K562 (cell line): ENCODE measurements around the gene SEBOX. TPM values are rescaled to one million over a fixed set of nuclear protein-coding genes. Genes with fewer than 3 reads are reported as not detected.
A peak's percentile ranks its signal among the peaks of the same experiment; 100 is the strongest.

ENCODE experiments used
- ATAC-seq: fragments of 200-7000 bp; cut with Tn5 transposase; 3 replicates; pipeline ENCODE4 v1.9.1; 2020; ENCODE audit warnings: moderate library complexity
- BruUV-seq: library from RNA; stranded (reverse); fragments of 400-500 nt; replicated peaks from 2 replicates; lab custom pipeline; 2021; lab: Mats Ljungman, UMichigan
- CTCF ChIA-PET: fragments of 300-600 bp; formaldehyde crosslinking; extraction: SDS; loops from one replicate; lab custom pipeline; 2021; ENCODE audit warnings: low intra/inter-chr PET ratio; lab: Yijun Ruan, JAX
- POLR2A ChIA-PET: fragments of 300-600, 350-650 bp; sonication (Branson Sonifier 250); formaldehyde crosslinking; extraction: SDS; loops from one replicate; lab custom pipeline; 2021; ENCODE audit warnings: antibody characterized with exemption, inconsistent platforms; lab: Yijun Ruan, JAX
- DNase-seq, 4 experiments: peaks; one replicate each; pipeline versions ENCODE4 v3.0.0 to v3.0.0-alpha.2; 2011 to 2018; ENCODE audit warnings: low spot score in 3 of 4, mixed read lengths in 3 of 4; ENCODE audit errors: extremely low read depth in 1 of 4
- FAIRE-seq: peaks from 2 replicates; lab custom pipeline; 2011; peaks lifted over from hg19 to GRCh38; lab: Jason Lieb, UNC
- H2AFZ ChIP-seq: 2 replicates; pipeline ENCODE4 v1.6.0; 2011; ENCODE audit warnings: low read depth, low read length, control low read depth, inconsistent platforms
- H3K27ac ChIP-seq: fragments of 200-600 bp; 3 replicates; pipeline ENCODE4 v1.8.0; 2011; ENCODE audit warnings: low read depth, mild to moderate bottlenecking, control low read depth, inconsistent platforms, low read length, moderate library complexity, mixed read lengths; ENCODE audit errors: extremely low read depth
- H3K27me3 ChIP-seq, 2 experiments: fragments of 300-600 bp in 1 of 2; 2 replicates in 1 of 2; 3 replicates in 1 of 2; pipeline versions ENCODE4 v1.6.0 to v1.8.0; 2011; ENCODE audit warnings: inconsistent platforms in 2 of 2, low read length in 2 of 2, mild to moderate bottlenecking in 1 of 2, mixed read lengths in 1 of 2, moderate library complexity in 1 of 2; ENCODE audit not compliant: control insufficient read depth in 2 of 2, insufficient read depth in 2 of 2
- H3K36me3 ChIP-seq: fragments of 300-600 bp; 3 replicates; pipeline ENCODE4 v1.8.0; 2011; ENCODE audit warnings: mild to moderate bottlenecking, low read length, inconsistent platforms; ENCODE audit not compliant: control insufficient read depth, insufficient read depth
- H3K4me1 ChIP-seq, 2 experiments: fragments of 200-600 bp in 1 of 2; replicated peaks in 1 of 2; 2 replicates in 1 of 2; 3 replicates in 1 of 2; pipeline versions ENCODE4 v1.5.1 to v1.8.0; 2011; ENCODE audit warnings: inconsistent platforms in 2 of 2, low read length in 2 of 2, mild to moderate bottlenecking in 1 of 2, mixed read lengths in 1 of 2, moderate library complexity in 1 of 2; ENCODE audit not compliant: control insufficient read depth in 2 of 2, insufficient read depth in 2 of 2
- H3K4me2 ChIP-seq: 2 replicates; pipeline ENCODE4 v1.6.1; 2011; ENCODE audit warnings: low read length, control low read depth, inconsistent platforms, mixed read lengths; ENCODE audit not compliant: insufficient read depth
- H3K4me3 ChIP-seq: fragments of 200-600 bp; sonication (generic), shearing (Covaris generic); 2 replicates; pipeline ENCODE4 v1.5.1; 2016; ENCODE audit warnings: control low read depth, inconsistent platforms
- H3K79me2 ChIP-seq: fragments of 200-600 bp; 3 replicates; pipeline ENCODE4 v1.8.0; 2011; ENCODE audit warnings: low read length, inconsistent platforms; ENCODE audit not compliant: control insufficient read depth, insufficient read depth
- H3K9ac ChIP-seq, 2 experiments: 2 replicates each; pipeline versions ENCODE4 v1.6.0 to v1.6.1; 2011; ENCODE audit warnings: low read depth in 2 of 2, low read length in 2 of 2, control low read depth in 1 of 2, inconsistent platforms in 1 of 2, mild to moderate bottlenecking in 1 of 2, mixed read lengths in 1 of 2; ENCODE audit not compliant: insufficient read depth in 1 of 2
- H3K9me1 ChIP-seq: one replicate; pipeline ENCODE4 v1.6.0; 2011; ENCODE audit warnings: inconsistent platforms, mild to moderate bottlenecking, low read length, moderate library complexity; ENCODE audit not compliant: control insufficient read depth, insufficient read depth
- H3K9me3 ChIP-seq: replicated peaks from 2 replicates; pipeline ENCODE4 v1.5.1; 2011; ENCODE audit warnings: low read depth, low read length, inconsistent platforms; ENCODE audit not compliant: control insufficient read depth, insufficient read depth
- H4K20me1 ChIP-seq: replicated peaks from 2 replicates; pipeline ENCODE4 v1.6.1; 2011; ENCODE audit warnings: low read length, inconsistent platforms, mixed read lengths; ENCODE audit not compliant: control insufficient read depth, insufficient read depth
- CBFA2T3 ChIP-seq: fragments of 450-650 bp; IDR thresholded peaks from 2 replicates; pipeline ENCODE4 v1.6.1; 2017
- DMBX1 ChIP-seq: fragments of 250-450 bp; sonication (Bioruptor Pico); IDR thresholded peaks from 2 replicates; pipeline ENCODE4 v1.8.0; 2022; ENCODE audit warnings: inconsistent platforms, mild to moderate bottlenecking, moderate library complexity, borderline replicate concordance
- ESRRB ChIP-seq: fragments of 250-450 bp; sonication (Bioruptor Pico); IDR thresholded peaks from 2 replicates; pipeline ENCODE4 v1.5.0; 2020; ENCODE audit warnings: mild to moderate bottlenecking, moderate library complexity, borderline replicate concordance
- HNRNPLL ChIP-seq: fragments of 200-400 bp; formaldehyde crosslinking; IDR thresholded peaks from 2 replicates; pipeline ENCODE4 v1.6.1; 2017; ENCODE audit warnings: low read length, low read depth, mild to moderate bottlenecking; ENCODE audit not compliant: poor library complexity, severe bottlenecking
- JUND ChIP-seq, 2 experiments: IDR thresholded peaks; 2 replicates in 1 of 2; 3 replicates in 1 of 2; pipeline ENCODE4 v1.6.1; 2011; ENCODE audit warnings: borderline replicate concordance in 2 of 2, low read depth in 2 of 2, low read length in 2 of 2, improper control_type of control experiment in 1 of 2, missing biosample characterization in 1 of 2, missing genetic modification characterization in 1 of 2, missing genetic modification reagents in 1 of 2
- MTA3 ChIP-seq: fragments of 450-650 bp; formaldehyde crosslinking; IDR thresholded peaks from 2 replicates; pipeline ENCODE4 v1.6.1; 2017; ENCODE audit warnings: mild to moderate bottlenecking, borderline replicate concordance
- NCOA1 ChIP-seq: fragments of 450-650 bp; IDR thresholded peaks from 2 replicates; pipeline ENCODE4 v1.6.1; 2016; ENCODE audit warnings: low read depth
- SRSF1 ChIP-seq: fragments of 200-400 bp; formaldehyde crosslinking; IDR thresholded peaks from 2 replicates; pipeline ENCODE4 v1.6.1; 2017; ENCODE audit warnings: mild to moderate bottlenecking, low read depth, low read length, moderate library complexity
- TAF1 ChIP-seq: IDR thresholded peaks from 2 replicates; pipeline ENCODE4 v1.6.1; 2011; ENCODE audit warnings: mild to moderate bottlenecking, low read length, moderate library complexity; ENCODE audit not compliant: insufficient read depth, control insufficient read depth, severe bottlenecking; ENCODE audit errors: extremely low read depth
- TAL1 ChIP-seq: fragments of 450-650 bp; IDR thresholded peaks from 2 replicates; pipeline ENCODE4 v1.6.1; 2016; ENCODE audit warnings: mild to moderate bottlenecking
- TEAD4 ChIP-seq, 2 experiments: sonication (generic) in 1 of 2; formaldehyde crosslinking in 1 of 2; IDR thresholded peaks; 2 replicates each; pipeline versions ENCODE4 v1.6.1 to v1.8.0; 2012 to 2022; ENCODE audit warnings: borderline replicate concordance in 1 of 2, inconsistent platforms in 1 of 2, low read length in 1 of 2, mild to moderate bottlenecking in 1 of 2, missing genetic modification reagents in 1 of 2
- ZMIZ1 ChIP-seq, 2 experiments: fragments of 150-350 bp in 1 of 2; IDR thresholded peaks; 2 replicates each; pipeline ENCODE4 v1.6.1; 2012 to 2016; ENCODE audit warnings: low read depth in 2 of 2, low read length in 2 of 2, mild to moderate bottlenecking in 1 of 2, moderate library complexity in 1 of 2
- ZNF696 ChIP-seq: fragments of 250-450 bp; sonication (Bioruptor Pico); conservative IDR thresholded peaks from 2 replicates; pipeline ENCODE4 v1.4.0; 2020; ENCODE audit warnings: mild to moderate bottlenecking, moderate library complexity
- WGBS: fragments of 100-300 bp; shearing (Covaris generic); methylation state at CpG from one replicate; pipeline ENCODE4 v1.1.6; 2016; ENCODE audit warnings: low coverage, mixed read lengths; ENCODE audit not compliant: insufficient coverage; ENCODE audit errors: missing lambda C conversion rate; 5-methylcytosine and 5-hydroxymethylcytosine counted together
- in situ Hi-C: fragments of 300-500 bp; cut with MboI; formaldehyde crosslinking; loops from 4 replicates; pipeline ENCODE4 v1.15.0; 2018; ENCODE audit warnings: inconsistent platforms, mixed read lengths
- intact Hi-C: fragments of 100-400 bp; cut with micrococcal nuclease; formaldehyde crosslinking; loops from 2 replicates; pipeline ENCODE4 v1.14.2; 2022
- polyA plus RNA-seq, 8 experiments: library from polyadenylated mRNA; depleted of rRNA in 4 of 8; stranded (reverse) in 5 of 8; unstranded in 3 of 8; fragments of >200 nt; fragmentation: Nextera tagmentation in 2 of 8; fragmentation: Illumina TruSeq in 1 of 8; extraction: Ambion mirVana in 2 of 8; extraction: Trizol in 1 of 8; gene quantifications; 2 replicates each; pipeline versions ENCODE4 v1.2.1 to v1.2.3, GENCODE V29; 2011 to 2014; ENCODE audit warnings: inconsistent platforms in 1 of 8, missing spikeins in 1 of 8
- total RNA-seq, 7 experiments: library from RNA; depleted of rRNA in 6 of 7; stranded (reverse); fragments of >200 nt in 6 of 7; fragmentation: Illumina TruSeq in 2 of 7; extraction: Trizol in 2 of 7; gene quantifications; 2 replicates each; pipeline versions ENCODE4 v1.2.1 to v1.2.3, GENCODE V29; 2011 to 2021; ENCODE audit warnings: low replicate concordance in 1 of 7
- TF ChIP-seq, protein P1 (sequence below): fragments of 250-450 bp; sonication (Bioruptor Pico); IDR thresholded peaks from 2 replicates; pipeline ENCODE4 v1.8.0; 2021; ENCODE audit warnings: moderate library complexity, mild to moderate bottlenecking, inconsistent platforms

The SEBOX gene
- total and polyA plus RNA-seq, 9 of the 15 experiments (the other 6 are each of a cell fraction or from before 2014, with no cell fraction given) = not detected

DNA sequence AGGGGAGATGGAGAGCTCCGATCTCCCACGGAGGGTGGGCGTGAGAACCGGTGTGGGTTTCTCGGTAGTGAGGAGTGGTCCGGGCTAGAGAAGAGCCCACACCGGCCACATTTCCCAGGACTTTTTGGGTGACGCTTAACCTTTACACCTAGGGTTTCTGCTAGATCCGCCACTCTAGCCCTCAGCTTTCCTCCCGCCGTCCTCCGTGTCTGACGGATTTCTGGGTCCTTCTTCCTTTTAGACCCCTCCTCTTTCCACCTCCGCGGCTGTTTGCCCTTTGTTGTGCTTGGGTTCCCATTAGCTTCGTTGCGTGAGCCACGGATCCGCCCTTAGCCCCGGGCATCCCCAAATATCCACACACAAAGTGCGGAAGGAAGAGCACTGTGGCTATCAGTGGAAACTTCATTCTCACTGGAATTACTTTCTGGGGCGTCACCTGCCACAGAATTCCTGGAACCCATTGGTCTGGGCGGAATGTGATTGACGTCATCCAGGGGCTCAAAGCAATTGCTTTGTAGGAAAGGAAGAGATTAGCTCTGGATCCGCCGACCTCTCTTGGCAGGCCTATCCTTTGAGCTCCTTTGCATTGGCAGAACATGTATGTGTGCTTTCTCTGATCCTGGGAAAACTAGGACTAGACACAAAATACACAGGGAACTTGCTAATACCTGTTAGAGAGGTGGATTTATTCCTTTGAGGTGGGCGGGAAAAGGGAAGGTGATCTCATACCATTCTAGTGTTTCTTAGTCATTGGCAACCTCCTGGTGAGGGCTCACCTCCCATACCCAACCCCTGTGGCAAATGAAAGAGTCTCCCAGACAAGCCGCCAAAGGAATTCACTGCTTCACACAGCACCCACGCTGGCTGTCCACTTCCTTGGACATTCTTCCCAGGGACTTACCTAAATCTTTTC is 28.8 kb downstream of the SEBOX start:
- H3K4me3 ChIP-seq = peak overlapping the region; percentile 95
- ATAC-seq (peak; percentile 13), DNase-seq (peak; percentile 31 to 84 (median 45)), FAIRE-seq (peak; percentile 81)
- peak overlapping the region; percentile 98 for H3K4me2 ChIP-seq
- H3K27me3 ChIP-seq = no peaks in the 10 kb centered on the region
- BruUV-seq = TSS peak; percentile 56
- no peaks in the 10 kb centered on the region for H3K9me1 ChIP-seq
- 6% methylated on average over 29 of the region's 29 CpGs for WGBS
- H4K20me1 ChIP-seq = peaks cover 14% of the 10 kb centered on the region
- CTCF ChIA-PET = no interaction called here
- H3K9ac ChIP-seq = peak overlapping the region; percentile 75 to 92
- H2AFZ ChIP-seq = peak overlapping the region; percentile 78
- in situ Hi-C loops = no loop called here
- peaks cover 21% of the 10 kb centered on the region; the same call in 2 of the 3 replicates for H3K36me3 ChIP-seq
- peaks cover 33% of the 10 kb centered on the region for H3K79me2 ChIP-seq
- H3K9me3 ChIP-seq = no peaks in the 10 kb centered on the region
- intact Hi-C loops = loop anchor here (2.0 kb wide), 1 partner anchor 17 kb away; the partner anchor contains the start of gene TMEM97
- POLR2A ChIA-PET = interaction anchor here (0.7 to 6.5 kb wide), 15 partner anchors 8 to 130 kb away, joined by 3 to 62 read pairs (median 5); partner anchors contain the start of genes POLDIP2, SARM1 and TMEM97
- H3K4me1 ChIP-seq = peaks cover 19 to 20% of the 10 kb centered on the region in 2 experiments; a peak in 4 of 5 replicates
- peak overlapping the region; percentile 65 for H3K27ac ChIP-seq
- TF ChIP-seq CBFA2T3 (no peak), ZMIZ1 (IDR thresholded peaks at IDR 0.05; ENCODE audit: low read depth in 2 of 2, low read length in 2 of 2) (no peak), JUND (IDR thresholded peaks at IDR 0.05; ENCODE audit: borderline replicate concordance, low read depth, low read length) (peak; percentile 83), JUND (tag; IDR thresholded peaks at IDR 0.05; ENCODE audit: borderline replicate concordance, low read depth, low read length) (peak; percentile 90; the same call in 2 of the 3 replicates), TAF1 (peak; percentile 14), MTA3 (no peak), TAL1 (no peak), SRSF1 (no peak), HNRNPLL (peak; percentile 13), DMBX1 (CRISPR knock-in tag) (no peak), ZNF696 (CRISPR knock-in tag) (no peak), ESRRB (CRISPR knock-in tag) (no peak), NCOA1 (no peak), TEAD4 (IDR thresholded peaks at IDR 0.05; ENCODE audit: low read length) (peak; percentile 67; the same call in 1 of the 2 replicates), TEAD4 (CRISPR knock-in tag; IDR thresholded peaks at IDR 0.05; ENCODE audit: borderline replicate concordance) (no peak)
- TF ChIP-seq, protein P1, sequence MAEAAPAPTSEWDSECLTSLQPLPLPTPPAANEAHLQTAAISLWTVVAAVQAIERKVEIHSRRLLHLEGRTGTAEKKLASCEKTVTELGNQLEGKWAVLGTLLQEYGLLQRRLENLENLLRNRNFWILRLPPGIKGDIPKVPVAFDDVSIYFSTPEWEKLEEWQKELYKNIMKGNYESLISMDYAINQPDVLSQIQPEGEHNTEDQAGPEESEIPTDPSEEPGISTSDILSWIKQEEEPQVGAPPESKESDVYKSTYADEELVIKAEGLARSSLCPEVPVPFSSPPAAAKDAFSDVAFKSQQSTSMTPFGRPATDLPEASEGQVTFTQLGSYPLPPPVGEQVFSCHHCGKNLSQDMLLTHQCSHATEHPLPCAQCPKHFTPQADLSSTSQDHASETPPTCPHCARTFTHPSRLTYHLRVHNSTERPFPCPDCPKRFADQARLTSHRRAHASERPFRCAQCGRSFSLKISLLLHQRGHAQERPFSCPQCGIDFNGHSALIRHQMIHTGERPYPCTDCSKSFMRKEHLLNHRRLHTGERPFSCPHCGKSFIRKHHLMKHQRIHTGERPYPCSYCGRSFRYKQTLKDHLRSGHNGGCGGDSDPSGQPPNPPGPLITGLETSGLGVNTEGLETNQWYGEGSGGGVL (CRISPR knock-in tag) = no peak
